Measurements from ENCODE around the gene RPL28. TPM values are rescaled to one million over a fixed set of nuclear protein-coding genes. Genes with fewer than 3 reads are reported as not detected.

Gene RPL28
- total and polyA plus RNA-seq, 2 donors (not counting 3 experiments of a cell fraction or from before 2014, with no cell fraction given), result 1,872 to 3,435 TPM

- H3K27me3 ChIP-seq (ENCODE audit: control insufficient read depth in 2 of 2, insufficient read depth in 2 of 2, low read length in 2 of 2), result no peaks in the 10 kb centered on the region
- peak overlapping the region; percentile 81 for H3K9ac ChIP-seq (replicated peaks; ENCODE audit: extremely low read depth, insufficient read depth, low read length)
- TF ChIP-seq POLR2AphosphoS5 (IDR thresholded peaks at IDR 0.05; ENCODE audit: insufficient read depth, low read depth, low read length), result no peak
- no peak for TF ChIP-seq EZH2 (IDR thresholded peaks at IDR 0.05; ENCODE audit: borderline replicate concordance, low read depth, low read length, severe bottlenecking)
- TF ChIP-seq CTCF (IDR thresholded peaks at IDR 0.05; ENCODE audit: extremely low read depth in 1 of 2, insufficient read depth in 1 of 2, low read depth in 1 of 2, low read length in 2 of 2), result no peak
- TF ChIP-seq FOS (IDR thresholded peaks at IDR 0.05; ENCODE audit: borderline replicate concordance, insufficient read depth, low read length), result no peak
- TF ChIP-seq GATA2 (IDR thresholded peaks at IDR 0.05; ENCODE audit: insufficient read depth, insufficient read length, low read depth, low read length), result no peak
- no peak for TF ChIP-seq JUN (IDR thresholded peaks at IDR 0.05; ENCODE audit: borderline replicate concordance, insufficient read depth, insufficient read length, low read depth)
- no peak for TF ChIP-seq MYC (IDR thresholded peaks at IDR 0.05; ENCODE audit: low read depth, low read length)
- no peak for TF ChIP-seq POLR2A (IDR thresholded peaks at IDR 0.05; ENCODE audit: low read depth, low read length)
- TF ChIP-seq MAX (IDR thresholded peaks at IDR 0.05; ENCODE audit: insufficient read depth, insufficient read length), result no peak
- H3K4me2 ChIP-seq (ENCODE audit: insufficient read depth, low read length), result peak overlapping the region; percentile 96
- peak; percentile 33 for FAIRE-seq
- DNase-seq (ENCODE audit: low read depth, low spot score), result no peak
- H4K20me1 ChIP-seq (replicated peaks; ENCODE audit: control insufficient read depth, extremely low read depth, insufficient read depth, low read length), result peaks cover 4% of the 10 kb centered on the region
- BruUV-seq (replicated peaks), result no TSS peak
- H3K4me3 ChIP-seq (replicated peaks in 1 of 3; ENCODE audit: insufficient read depth in 1 of 3, low read depth in 1 of 3, low read length in 3 of 3), result peak overlapping the region; percentile 33 to 69 (median 67)
- peaks cover 14 to 30% of the 10 kb centered on the region in 2 experiments for H3K36me3 ChIP-seq (ENCODE audit: control insufficient read depth in 2 of 2, extremely low read depth in 1 of 2, insufficient read depth in 2 of 2, low read length in 2 of 2)
- H3K27ac ChIP-seq (ENCODE audit: insufficient read depth, low read depth, low read length), result peak overlapping the region; percentile 61
- no peaks in the 10 kb centered on the region for H3K9me1 ChIP-seq (replicated peaks; ENCODE audit: control insufficient read depth, extremely low read depth, insufficient read depth, low read length)
- POLR2A ChIA-PET, result interaction anchor here (0.9 to 1.6 kb wide), 4 partner anchors 19 to 106 kb away, joined by 3 to 7 read pairs (median 4); partner anchors contain the start of genes HSPBP1 and UBE2S
- CTCF ChIA-PET, result interaction anchor here (2.9 kb wide), 1 partner anchor 85 kb away, joined by 10 read pairs; no protein-coding TSS in a partner anchor
- dilution Hi-C loops (cut with MboI; ENCODE audit: extremely low pct_ligation_motif_present, low sequenced_read_pairs), result no loop called here
- no peaks in the 10 kb centered on the region for H3K9me3 ChIP-seq (replicated peaks; ENCODE audit: control insufficient read depth, insufficient read depth, low read length)
- peaks cover 31% of the 10 kb centered on the region for H3K4me1 ChIP-seq (ENCODE audit: control insufficient read depth, extremely low read depth, insufficient read depth, low read length)
- peaks cover 41% of the 10 kb centered on the region for H3K79me2 ChIP-seq (ENCODE audit: control insufficient read depth, insufficient read depth, low read length)
- no peak overlapping the region for H2AFZ ChIP-seq (ENCODE audit: low read depth, low read length)
- intact Hi-C loops (cut with micrococcal nuclease), result loop anchor here (10.0 kb wide), 2 partner anchors 218 to 242 kb away; partner anchors contain the start of genes TNNT1, ZNF524 and ZNF865
Observed at GRCh38 chr19:55386493-55386971, 800 bp downstream of the RPL28 start.
